ENCODE data around the gene MDH1B. TPM values are rescaled to one million over a fixed set of nuclear protein-coding genes. Genes with fewer than 3 reads are reported as not detected.
"Not testable (repeated sequence)": the region's sequence is repeated elsewhere in the genome, so short reads cannot be mapped to it uniquely, and the experiment has no call there.

Gene MDH1B
- under 1 TPM; 0.25 to 0.31 TPM for total RNA-seq
- polyA plus RNA-seq (2013, experiment 1 of 2): 0.15 TPM
- 0.05 TPM for polyA plus RNA-seq (2013, experiment 2 of 2)
- total RNA-seq: 0 to 2.3 (median 0.36) reads per million in 172 experiments

DNA sequence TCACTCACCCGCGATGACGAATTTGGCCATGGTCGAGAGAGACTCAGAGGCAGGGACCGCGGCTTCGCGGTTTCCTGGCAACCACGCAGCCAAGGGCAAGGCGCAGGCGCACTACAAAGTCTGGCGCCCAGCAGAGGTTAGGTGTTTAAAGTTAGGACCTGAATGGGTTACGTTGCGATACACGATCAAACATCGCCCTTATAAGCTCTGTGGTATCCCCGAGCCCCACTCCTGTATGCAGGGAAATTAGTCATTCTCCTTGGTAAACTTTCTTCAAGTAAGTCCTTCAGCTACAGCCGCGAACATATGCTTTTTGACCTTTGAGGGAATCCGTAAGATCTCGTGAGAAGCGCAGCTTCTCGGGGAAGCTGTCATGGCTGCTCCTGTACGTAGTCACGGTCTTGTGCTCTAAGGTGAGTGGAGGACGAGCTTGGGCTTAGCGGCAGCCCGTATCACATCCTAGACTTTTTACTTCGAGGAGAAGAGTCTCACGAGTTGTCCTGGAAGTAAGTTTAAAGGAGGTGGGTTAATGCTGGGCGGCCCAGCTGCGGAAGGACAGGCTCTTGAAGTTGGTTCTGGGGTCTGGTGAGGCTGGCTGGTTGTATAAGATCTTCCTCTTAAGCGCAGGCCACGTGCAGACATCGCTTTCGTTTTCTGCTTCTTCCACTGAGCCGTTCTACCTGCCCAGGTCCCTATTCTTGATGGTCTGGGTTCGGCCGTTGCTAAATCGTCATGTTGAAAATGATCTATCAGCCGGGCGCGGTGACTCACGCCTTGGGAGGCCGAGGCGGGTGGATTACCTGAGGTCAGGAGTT is at the start of gene MDH1B, which contains the start of gene FASTKD2:
MDH1B (minus strand) TSS at position 87 of the 815 bp plus-strand sequence; CDS start at position 30, 57 bp downstream.
FASTKD2 (plus strand) TSS at position 365 of the 815 bp plus-strand sequence. CDS start 1,088 bp downstream, outside the sequence.
- Mint-ChIP-seq H3K4me3 (peak within 1 kb of the TSS; percentile 96), H3K9me3 (no peaks in the 10 kb centered on the region), H3K36me3 (ENCODE audit: low read depth) (peaks cover 41% of the 10 kb centered on the region), H3K27ac (peak within 1 kb of the TSS; percentile 97), H3K4me1 (ENCODE audit: low read depth) (peaks cover 46% of the 10 kb centered on the region), H3K27me3 (peaks cover 5% of the 10 kb centered on the region)
- Histone ChIP-seq H3K4me3 (ENCODE audit: low read length) (peak within 1 kb of the TSS; percentile 71), H3K27ac (ENCODE audit: low read depth in 1 of 2, low read length in 2 of 2) (peak within 1 kb of the TSS; percentile 80 to 85), H3K27me3 (ENCODE audit: control insufficient read depth in 1 of 2, insufficient read depth in 2 of 2, low read length in 2 of 2) (peaks cover 0 to 13% of the 10 kb centered on the region in 2 experiments), H3K4me1 (ENCODE audit: insufficient read depth, low read length) (peaks cover 16% of the 10 kb centered on the region), H3K9me3 (ENCODE audit: control insufficient read depth in 1 of 2, insufficient read depth in 1 of 2, low read length in 2 of 2) (no peaks in the 10 kb centered on the region), H3K36me3 (ENCODE audit: insufficient read depth, low read length) (peaks cover 22% of the 10 kb centered on the region)
- peak; percentile 89 for ATAC-seq (ENCODE audit: poor library complexity)
- intact Hi-C loops (cut with DNase I, micrococcal nuclease): loop anchor here (2.0 to 10.0 kb wide), 8 partner anchors 15 to 1492 kb away; partner anchors contain the start of genes IDH1 (in 1 of the 2), INO80D (in 1 of the 2), METTL21A (in 1 of the 2) and ZDBF2 (in 1 of the 2)
- peak; percentile 63 to 94 (median 74) for DNase-seq
- TF ChIP-seq, protein P1, sequence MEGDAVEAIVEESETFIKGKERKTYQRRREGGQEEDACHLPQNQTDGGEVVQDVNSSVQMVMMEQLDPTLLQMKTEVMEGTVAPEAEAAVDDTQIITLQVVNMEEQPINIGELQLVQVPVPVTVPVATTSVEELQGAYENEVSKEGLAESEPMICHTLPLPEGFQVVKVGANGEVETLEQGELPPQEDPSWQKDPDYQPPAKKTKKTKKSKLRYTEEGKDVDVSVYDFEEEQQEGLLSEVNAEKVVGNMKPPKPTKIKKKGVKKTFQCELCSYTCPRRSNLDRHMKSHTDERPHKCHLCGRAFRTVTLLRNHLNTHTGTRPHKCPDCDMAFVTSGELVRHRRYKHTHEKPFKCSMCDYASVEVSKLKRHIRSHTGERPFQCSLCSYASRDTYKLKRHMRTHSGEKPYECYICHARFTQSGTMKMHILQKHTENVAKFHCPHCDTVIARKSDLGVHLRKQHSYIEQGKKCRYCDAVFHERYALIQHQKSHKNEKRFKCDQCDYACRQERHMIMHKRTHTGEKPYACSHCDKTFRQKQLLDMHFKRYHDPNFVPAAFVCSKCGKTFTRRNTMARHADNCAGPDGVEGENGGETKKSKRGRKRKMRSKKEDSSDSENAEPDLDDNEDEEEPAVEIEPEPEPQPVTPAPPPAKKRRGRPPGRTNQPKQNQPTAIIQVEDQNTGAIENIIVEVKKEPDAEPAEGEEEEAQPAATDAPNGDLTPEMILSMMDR (IDR thresholded peaks at IDR 0.05): no peak
- ChIA-PET POLR2A (interaction anchor here (0.6 to 1.8 kb wide), 17 partner anchors 17 to 1260 kb away, joined by 3 to 20 read pairs (median 4); partner anchors contain the start of genes CCNYL1, CREB1, EEF1B2 and KLF7), CTCF (interaction anchor here (0.9 to 1.1 kb wide), 3 partner anchors 35 to 860 kb away, joined by 3 to 4 read pairs (median 3); partner anchors contain the start of genes INO80D and METTL21A)

DNA sequence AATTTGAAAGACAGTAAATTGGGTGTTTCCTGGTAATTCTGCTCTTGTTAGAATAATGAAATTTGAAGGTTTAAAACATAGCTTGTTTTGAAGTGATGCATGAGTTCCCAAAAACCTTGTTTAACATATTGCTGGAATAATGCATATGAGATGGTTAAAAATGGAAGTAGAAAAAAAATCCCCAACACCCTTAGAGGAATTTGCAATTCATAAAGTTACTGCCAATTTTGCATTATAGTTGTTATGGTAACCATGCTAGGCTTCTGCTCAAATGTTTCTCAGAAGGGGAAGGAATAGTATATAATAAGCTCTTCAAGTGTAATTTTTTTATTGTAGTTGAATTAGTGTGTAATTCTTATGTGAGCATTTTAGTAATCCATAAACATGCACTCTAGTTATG is 49.4 kb upstream of the MDH1B start:
- no peak for ATAC-seq (ENCODE audit: poor library complexity)
- no peaks in the 10 kb centered on the region for H3K9me3 Mint-ChIP-seq
- no peaks in the 10 kb centered on the region for H3K4me1 Mint-ChIP-seq (ENCODE audit: low read depth)
- TF ChIP-seq, protein P1 (IDR thresholded peaks at IDR 0.05): no peak
- Histone ChIP-seq H3K27me3 (ENCODE audit: control insufficient read depth in 1 of 2, insufficient read depth in 2 of 2, low read length in 2 of 2) (no peaks in the 10 kb centered on the region), H3K4me3 (ENCODE audit: low read length) (no peak overlapping the region), H3K27ac (ENCODE audit: low read depth in 1 of 2, low read length in 2 of 2) (no peak overlapping the region), H3K4me1 (ENCODE audit: insufficient read depth, low read length) (no peaks in the 10 kb centered on the region), H3K9me3 (ENCODE audit: control insufficient read depth in 1 of 2, insufficient read depth in 1 of 2, low read length in 2 of 2) (no peaks in the 10 kb centered on the region), H3K36me3 (ENCODE audit: insufficient read depth, low read length) (no peaks in the 10 kb centered on the region)
- no peaks in the 10 kb centered on the region for H3K27me3 Mint-ChIP-seq
- DNase-seq: no peak
- no peak overlapping the region for H3K4me3 Mint-ChIP-seq
- intact Hi-C loops (cut with DNase I, micrococcal nuclease): no loop called here
- no peak overlapping the region for H3K27ac Mint-ChIP-seq
- POLR2A ChIA-PET: no interaction called here
- CTCF ChIA-PET: no interaction called here
- no peaks in the 10 kb centered on the region for H3K36me3 Mint-ChIP-seq (ENCODE audit: low read depth)

DNA sequence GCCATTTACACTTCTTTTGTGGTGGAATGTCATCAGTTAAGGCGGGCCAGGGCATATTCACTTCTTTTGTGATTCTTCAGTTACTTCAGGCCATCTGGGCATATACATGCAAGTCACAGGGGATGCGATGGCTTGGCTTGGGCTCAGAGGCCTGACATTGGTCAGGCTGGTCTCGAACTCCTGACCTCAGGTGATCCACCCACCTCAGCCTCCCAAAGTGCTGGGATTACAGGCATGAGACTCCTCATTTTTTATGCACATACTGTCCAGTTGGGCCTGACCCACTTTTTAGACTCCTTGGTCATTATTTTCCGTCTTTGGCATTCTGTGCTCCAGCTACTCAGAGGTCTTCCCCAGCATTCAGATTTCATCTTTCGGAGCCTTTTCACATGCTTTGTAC is 47.3 kb upstream of the MDH1B start:
- H3K4me3 Mint-ChIP-seq; H3K4me1 ChIP-seq (ENCODE audit: insufficient read depth, low read length); H3K27ac Mint-ChIP-seq; H3K4me1 Mint-ChIP-seq (ENCODE audit: low read depth); H3K36me3 ChIP-seq (ENCODE audit: insufficient read depth, low read length); H3K9me3 ChIP-seq (ENCODE audit: control insufficient read depth in 1 of 2, insufficient read depth in 1 of 2, low read length in 2 of 2); H3K9me3 Mint-ChIP-seq; H3K36me3 Mint-ChIP-seq (ENCODE audit: low read depth); ATAC-seq (ENCODE audit: poor library complexity); intact Hi-C loops (cut with DNase I, micrococcal nuclease); POLR2A ChIA-PET; CTCF ChIA-PET; H3K27me3 Mint-ChIP-seq; H3K4me3 ChIP-seq (ENCODE audit: low read length); DNase-seq; H3K27ac ChIP-seq (ENCODE audit: low read depth in 1 of 2, low read length in 2 of 2); H3K27me3 ChIP-seq (ENCODE audit: control insufficient read depth in 1 of 2, insufficient read depth in 2 of 2, low read length in 2 of 2): not testable (repeated sequence)

DNA sequence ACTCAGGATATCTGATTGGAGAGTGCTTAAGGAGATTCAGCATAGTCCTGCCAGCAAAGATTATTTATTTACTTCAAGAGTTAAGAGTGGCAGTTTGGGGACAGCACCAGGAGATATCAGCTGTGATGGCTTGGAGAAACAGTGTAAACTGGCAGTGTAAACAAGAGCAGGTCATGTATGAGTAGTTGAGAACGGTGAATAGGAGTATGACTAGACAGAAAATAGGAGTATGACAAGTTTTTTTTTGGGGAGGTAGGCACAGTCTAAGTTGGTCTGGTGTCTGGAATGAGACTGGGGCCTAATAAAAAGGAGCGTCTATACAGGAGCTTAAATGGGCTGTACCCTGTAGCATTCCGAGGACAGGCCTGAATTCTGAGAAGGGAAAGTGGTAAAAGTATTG is 42.5 kb upstream of the MDH1B start:
- H3K4me1 ChIP-seq (ENCODE audit: insufficient read depth, low read length); POLR2A ChIA-PET; H3K27me3 Mint-ChIP-seq; H3K9me3 ChIP-seq (ENCODE audit: control insufficient read depth in 1 of 2, insufficient read depth in 1 of 2, low read length in 2 of 2); H3K27me3 ChIP-seq (ENCODE audit: control insufficient read depth in 1 of 2, insufficient read depth in 2 of 2, low read length in 2 of 2); H3K4me1 Mint-ChIP-seq (ENCODE audit: low read depth); H3K9me3 Mint-ChIP-seq; H3K27ac ChIP-seq (ENCODE audit: low read depth in 1 of 2, low read length in 2 of 2); H3K36me3 Mint-ChIP-seq (ENCODE audit: low read depth); ATAC-seq (ENCODE audit: poor library complexity); H3K27ac Mint-ChIP-seq; H3K36me3 ChIP-seq (ENCODE audit: insufficient read depth, low read length); H3K4me3 Mint-ChIP-seq; H3K4me3 ChIP-seq (ENCODE audit: low read length); DNase-seq; CTCF ChIA-PET; intact Hi-C loops (cut with DNase I, micrococcal nuclease): not testable (repeated sequence)
